ENCODE measurements around the gene ANO3.
"Not testable (repeated sequence)": the region's sequence is repeated elsewhere in the genome, so short reads cannot be mapped to it uniquely, and the experiment has no call there.

Gene ANO3

GRCh38 chr11:26331911-26332571 is at the start of gene ANO3:
Gene ANO3 (plus strand): TSS chr11:26332130. CDS start chr11:26332276, 146 bp downstream.
- peak within 1 kb of the TSS; percentile 33 to 52 for H3K4me3 ChIP-seq (replicated peaks in 1 of 2; ENCODE audit: low read depth in 2 of 2, low read length in 2 of 2)
- peak; percentile 86 to 87 for DNase-seq (ENCODE audit: low read depth in 2 of 2)
- peak; percentile 89 for TF ChIP-seq CTCF (IDR thresholded peaks at IDR 0.05; ENCODE audit: low read depth, low read length)

GRCh38 chr11:26283852-26284408 is 48.0 kb upstream of the ANO3 start:
- no peak for DNase-seq (ENCODE audit: low read depth in 2 of 2)
- no peak for TF ChIP-seq CTCF (IDR thresholded peaks at IDR 0.05; ENCODE audit: low read depth, low read length)
- peak overlapping the region in 1 of 2 donors; percentile 52 for H3K4me3 ChIP-seq (replicated peaks in 1 of 2; ENCODE audit: low read depth in 2 of 2, low read length in 2 of 2)

- no peak overlapping the region for H3K4me3 ChIP-seq (replicated peaks in 1 of 2; ENCODE audit: low read depth in 2 of 2, low read length in 2 of 2)
- DNase-seq (ENCODE audit: low read depth in 2 of 2) = no peak
- no peak for TF ChIP-seq CTCF (IDR thresholded peaks at IDR 0.05; ENCODE audit: low read depth, low read length)
Observed at GRCh38 chr11:26285608-26286007, 46.3 kb upstream of the ANO3 start.

GRCh38 chr11:26286472-26287066 is 45.4 kb upstream of the ANO3 start:
- no peak overlapping the region for H3K4me3 ChIP-seq (replicated peaks in 1 of 2; ENCODE audit: low read depth in 2 of 2, low read length in 2 of 2)
- TF ChIP-seq CTCF (IDR thresholded peaks at IDR 0.05; ENCODE audit: low read depth, low read length) = peak; percentile 59
- DNase-seq (ENCODE audit: low read depth in 2 of 2) = peak; percentile 36 to 56

GRCh38 chr11:26287067-26287518 is 44.8 kb upstream of the ANO3 start:
- TF ChIP-seq CTCF (IDR thresholded peaks at IDR 0.05; ENCODE audit: low read depth, low read length) = no peak
- H3K4me3 ChIP-seq (replicated peaks in 1 of 2; ENCODE audit: low read depth in 2 of 2, low read length in 2 of 2) = no peak overlapping the region
- DNase-seq (ENCODE audit: low read depth in 2 of 2) = peak in 1 of 2 donors; percentile 57

- TF ChIP-seq CTCF (IDR thresholded peaks at IDR 0.05; ENCODE audit: low read depth, low read length) = peak; percentile 67
- H3K4me3 ChIP-seq (replicated peaks in 1 of 2; ENCODE audit: low read depth in 2 of 2, low read length in 2 of 2) = no peak overlapping the region
- peak; percentile 87 to 88 for DNase-seq (ENCODE audit: low read depth in 2 of 2)
Observed at GRCh38 chr11:26297189-26297975, 34.5 kb upstream of the ANO3 start.

GRCh38 chr11:26316372-26316771 is 15.6 kb upstream of the ANO3 start:
- H3K4me3 ChIP-seq (replicated peaks in 1 of 2; ENCODE audit: low read depth in 2 of 2, low read length in 2 of 2); DNase-seq (ENCODE audit: low read depth in 2 of 2): not testable (repeated sequence)
